GM19467 (cell line): ENCODE measurements around the gene ZFPM1.

ENCODE experiments used
- ATAC-seq: cut with Tn5 transposase; IDR thresholded peaks from one replicate; pipeline ENCODE4 v1.9.1; 2021; ENCODE audit warnings: mild to moderate bottlenecking, moderate library complexity; ENCODE audit not compliant: unreplicated experiment

ZFPM1 gene

DNA sequence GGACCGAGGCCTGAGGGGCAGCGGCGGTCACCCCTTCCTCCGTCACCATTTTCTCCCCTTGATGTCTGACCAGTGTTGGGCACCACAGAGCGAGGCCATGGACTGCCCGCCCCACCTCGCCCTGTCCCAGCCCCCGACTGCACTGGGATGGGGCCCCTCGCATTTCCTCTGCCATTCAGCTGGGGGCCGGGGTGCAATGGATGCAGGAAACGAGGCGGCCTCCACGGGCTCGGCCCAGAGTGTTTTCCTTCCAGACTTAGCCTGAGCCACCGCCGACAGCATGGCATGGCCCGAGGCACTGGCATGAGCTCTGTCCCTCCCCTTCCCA lies 72.5 kb downstream of the ZFPM1 start:
- no peak for ATAC-seq

DNA sequence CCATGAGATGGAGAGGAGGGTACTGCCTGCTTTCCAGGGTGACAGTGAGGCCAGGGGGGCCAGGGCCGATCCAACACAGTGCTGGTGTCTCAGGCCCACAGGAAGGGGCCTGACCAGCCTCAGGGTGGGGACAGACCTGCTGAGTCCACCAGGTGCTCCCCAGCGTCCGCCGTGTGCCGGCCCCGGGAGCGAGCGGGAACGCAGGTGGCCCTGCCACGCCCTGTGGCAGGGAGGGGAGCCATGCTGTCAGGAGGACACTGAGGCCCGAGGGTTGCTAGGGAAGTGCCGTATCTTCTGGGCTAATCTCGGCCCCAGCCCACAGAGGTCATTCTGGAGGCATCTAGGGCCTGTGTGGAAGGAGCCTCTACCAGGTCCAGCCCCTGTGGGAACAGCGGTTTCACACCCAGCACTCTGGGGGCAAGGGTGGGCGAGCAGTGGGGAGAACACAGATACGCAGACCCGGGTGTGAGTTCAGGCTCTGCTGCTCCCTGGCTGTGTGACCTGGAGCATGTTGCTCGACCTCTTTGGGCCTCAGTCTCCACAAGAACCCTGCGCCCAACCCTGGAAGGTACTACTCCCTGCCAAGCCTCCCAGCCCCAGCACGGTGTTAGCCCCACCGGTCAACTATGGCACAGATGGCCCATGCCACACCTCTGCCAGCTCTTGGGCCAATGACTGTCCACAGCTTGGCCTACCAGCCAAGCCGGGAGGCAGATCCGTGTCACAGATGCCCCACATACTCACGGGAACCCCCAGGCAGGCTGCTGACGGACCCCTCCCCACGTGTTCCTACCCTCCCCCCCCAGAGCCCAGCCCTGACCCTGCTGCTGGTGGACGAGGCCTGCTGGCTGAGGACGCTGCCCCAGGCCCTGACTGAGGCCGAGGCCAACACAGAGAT lies 73.2 kb downstream of the ZFPM1 start:
- no peak for ATAC-seq

DNA sequence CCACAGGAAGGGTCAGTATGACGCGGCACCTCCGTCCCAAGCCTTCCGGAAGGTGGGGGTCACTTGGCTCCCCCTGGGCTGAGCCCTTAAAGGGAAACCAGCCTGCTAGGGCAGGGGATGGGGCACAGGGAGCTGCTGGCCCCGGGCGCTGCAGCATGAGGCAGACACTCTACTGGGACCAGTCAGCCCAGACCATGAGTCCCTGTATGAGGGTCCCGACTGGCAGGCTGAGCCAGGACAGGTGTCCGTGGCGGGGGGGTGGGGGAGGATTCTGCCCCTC lies 73.8 kb downstream of the ZFPM1 start:
- no peak for ATAC-seq

DNA sequence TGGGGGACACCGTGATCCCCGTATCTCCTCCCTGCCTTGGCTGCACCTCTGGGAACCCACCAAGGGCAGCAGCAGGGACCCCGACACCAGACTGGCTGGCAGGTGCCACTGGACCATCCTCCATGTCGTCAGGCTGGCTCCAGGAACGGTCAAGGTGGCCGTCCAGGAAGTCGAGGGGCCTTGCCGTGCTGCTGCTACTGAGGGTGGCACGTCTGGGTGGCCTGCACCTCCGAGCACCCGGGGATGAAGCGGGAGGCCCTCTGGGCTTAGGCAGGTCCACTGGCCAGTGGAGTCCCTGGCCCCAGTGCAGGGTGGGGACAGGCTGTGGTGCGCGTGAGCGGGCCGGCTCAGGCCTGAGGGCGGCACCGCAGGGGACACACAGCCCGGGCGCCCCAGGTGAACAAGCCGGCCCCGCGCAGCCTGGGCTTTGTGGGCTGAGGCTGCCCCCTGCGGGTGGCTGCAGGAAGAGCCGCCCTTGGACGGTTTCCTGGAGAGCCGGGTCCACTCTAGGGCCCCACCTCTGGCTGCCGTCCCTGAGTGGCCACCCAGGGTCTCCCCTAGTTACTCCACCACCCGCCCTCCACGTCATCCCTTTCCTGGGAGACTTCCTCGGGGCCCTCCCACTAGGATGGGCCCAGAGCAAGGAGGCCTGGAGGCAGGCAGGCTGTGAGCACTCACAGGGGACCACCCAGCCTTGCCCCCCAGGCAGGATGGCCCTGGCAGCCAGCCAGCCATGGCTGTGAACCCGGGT lies 74.3 kb downstream of the ZFPM1 start:
- no peak for ATAC-seq

DNA sequence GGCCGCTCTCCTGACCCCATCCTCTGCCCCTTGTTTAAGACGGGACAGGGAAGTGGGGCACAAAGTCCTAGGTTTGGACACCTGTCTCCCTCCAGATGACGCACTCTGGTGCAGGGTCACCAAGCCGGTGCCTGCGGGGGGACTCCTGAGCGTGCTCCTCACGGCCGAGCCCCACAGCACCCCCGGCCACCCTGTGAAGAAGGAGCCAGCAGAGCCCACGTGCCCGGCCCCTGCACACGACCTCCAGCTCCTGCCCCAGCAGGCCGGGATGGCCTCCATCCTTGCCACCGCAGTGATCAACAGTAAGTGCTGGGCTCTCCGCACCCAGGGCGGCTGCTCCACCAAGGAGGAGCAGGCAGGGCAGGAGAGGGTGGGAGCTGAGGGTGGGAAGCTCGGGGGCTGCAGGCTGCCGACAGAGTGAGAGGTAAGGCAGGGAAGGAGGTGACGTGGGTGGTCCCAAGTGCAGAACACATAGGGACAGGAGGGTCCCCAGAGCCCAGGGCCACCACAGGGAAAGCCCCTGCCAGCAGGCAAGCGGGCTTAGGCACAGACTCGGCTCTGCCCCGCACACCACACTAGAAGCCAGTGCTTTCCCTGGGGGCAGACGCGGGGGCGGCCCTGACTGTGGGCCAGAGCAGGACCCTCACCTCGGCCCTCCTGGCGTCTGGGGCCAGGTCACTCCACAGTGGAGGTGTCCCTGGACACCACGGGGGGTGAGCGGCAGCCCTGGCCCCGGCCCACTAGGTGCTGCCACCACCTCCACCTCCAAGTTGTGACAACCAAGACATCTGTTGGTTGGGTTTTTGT lies 75.1 kb downstream of the ZFPM1 start:
- ATAC-seq = no peak

DNA sequence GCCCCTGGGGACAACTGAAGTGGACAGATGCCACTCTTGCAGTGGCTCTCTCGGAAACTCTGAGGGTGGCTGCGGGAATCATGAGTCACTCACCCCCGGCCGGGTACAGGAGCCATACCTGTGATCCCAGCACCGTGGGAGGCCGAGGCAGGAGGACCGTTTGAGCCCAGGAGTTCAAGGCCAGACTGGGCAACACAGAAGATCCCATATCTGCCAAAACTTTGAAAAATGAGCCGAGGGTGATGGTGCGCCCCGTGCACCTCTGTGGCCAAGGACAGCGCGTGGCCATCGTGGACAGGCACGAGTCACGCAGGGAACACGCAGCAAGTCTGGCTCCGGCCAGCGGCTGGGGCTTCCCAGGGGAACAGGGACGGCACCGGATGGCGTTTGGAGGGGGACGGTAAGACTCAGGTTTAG lies 75.8 kb downstream of the ZFPM1 start:
- ATAC-seq = no peak

DNA sequence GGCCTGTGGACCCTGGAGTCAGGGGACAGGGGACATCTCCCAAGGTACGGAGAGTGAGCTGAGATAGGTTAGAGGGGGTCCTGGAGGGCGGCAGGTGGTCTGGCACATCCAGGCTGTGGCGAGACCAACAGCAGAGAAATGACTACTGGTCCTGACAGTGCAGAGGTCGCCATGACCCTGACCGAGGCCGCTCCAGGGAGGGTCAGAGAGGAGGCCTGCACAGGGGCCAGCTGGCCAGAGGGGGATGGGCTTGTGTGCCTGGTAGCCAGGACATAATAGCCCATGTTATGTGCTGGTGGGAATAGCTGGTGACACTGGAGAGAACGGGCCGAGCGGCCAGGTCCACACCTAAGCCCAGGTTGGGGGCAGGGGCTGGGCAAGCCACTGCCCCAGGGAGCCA lies 76.5 kb downstream of the ZFPM1 start:
- no peak for ATAC-seq

DNA sequence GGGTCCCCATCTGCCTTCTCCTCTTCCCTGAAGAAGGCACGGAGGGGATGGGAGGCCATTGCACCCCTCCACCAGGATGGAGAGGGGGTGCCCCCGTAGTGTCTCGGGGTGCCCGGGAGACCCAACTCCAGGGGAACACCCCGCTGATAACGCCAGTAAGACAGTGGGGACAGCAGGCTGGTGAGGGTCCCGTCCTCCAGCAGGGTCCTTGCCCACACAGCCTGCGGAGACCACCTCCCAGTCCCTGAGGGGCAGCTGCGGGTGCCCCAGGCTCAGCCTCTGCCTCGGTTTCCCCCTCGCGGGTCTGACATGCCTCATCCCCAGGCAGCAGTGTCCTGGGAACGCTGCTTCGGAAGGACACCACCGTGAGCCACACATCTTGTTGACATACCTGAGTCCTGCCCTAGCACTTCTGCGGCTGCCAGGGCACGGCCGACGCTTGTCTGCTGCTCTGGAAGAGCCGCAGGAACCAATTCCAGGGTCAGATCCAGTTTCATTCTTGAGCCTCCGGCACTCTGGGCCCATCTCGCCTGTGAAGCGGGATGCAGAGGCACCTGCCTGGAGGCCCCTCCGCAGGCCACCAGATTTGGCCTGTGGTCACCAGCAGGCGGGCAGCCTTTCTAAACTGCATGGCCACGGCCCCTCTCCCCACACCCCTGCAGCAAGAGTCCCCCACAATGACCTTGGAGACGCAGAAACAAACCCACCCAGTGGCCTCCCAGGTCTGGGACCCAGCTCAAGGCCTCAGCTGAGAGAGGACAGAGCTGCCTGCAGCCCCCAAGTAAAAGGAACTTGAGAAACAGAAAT lies 77.2 kb downstream of the ZFPM1 start:
- no peak for ATAC-seq

DNA sequence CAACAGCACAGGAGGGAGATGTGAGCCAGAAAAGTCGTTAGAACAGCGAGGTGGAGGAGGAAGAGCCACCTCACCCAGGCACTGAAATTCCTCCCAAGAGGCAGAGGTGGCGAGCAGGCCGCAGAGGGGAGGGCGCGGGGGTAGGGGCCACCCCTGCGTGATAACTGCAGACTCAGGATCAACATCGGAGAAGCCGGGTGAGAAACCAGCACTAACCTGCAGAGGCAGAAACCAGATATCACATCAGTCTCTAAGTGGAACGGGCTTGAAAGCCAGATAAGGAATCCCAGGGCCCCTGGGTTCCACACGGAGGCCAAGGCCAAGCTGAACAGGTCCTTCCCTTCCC lies 77.8 kb downstream of the ZFPM1 start:
- no peak for ATAC-seq

DNA sequence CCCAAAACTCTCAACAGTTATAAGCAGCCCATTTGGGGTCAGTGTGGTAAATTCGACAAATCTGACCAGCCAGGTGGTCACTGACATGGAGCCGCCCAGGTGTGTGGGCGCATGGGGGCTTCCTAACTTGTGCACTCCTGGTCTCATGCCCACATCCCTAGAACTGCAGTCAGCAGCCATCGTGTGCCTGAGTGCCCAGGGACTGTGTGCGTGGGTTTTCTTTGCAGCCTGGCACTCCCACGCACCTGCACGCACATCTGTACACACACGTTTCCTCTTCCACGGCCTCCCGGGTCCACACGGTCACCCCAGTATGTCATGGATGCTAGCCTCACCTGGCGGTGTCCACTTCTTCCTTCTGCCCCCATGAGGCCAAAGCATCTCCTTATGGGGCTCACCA lies 78.3 kb downstream of the ZFPM1 start:
- ATAC-seq = no peak

DNA sequence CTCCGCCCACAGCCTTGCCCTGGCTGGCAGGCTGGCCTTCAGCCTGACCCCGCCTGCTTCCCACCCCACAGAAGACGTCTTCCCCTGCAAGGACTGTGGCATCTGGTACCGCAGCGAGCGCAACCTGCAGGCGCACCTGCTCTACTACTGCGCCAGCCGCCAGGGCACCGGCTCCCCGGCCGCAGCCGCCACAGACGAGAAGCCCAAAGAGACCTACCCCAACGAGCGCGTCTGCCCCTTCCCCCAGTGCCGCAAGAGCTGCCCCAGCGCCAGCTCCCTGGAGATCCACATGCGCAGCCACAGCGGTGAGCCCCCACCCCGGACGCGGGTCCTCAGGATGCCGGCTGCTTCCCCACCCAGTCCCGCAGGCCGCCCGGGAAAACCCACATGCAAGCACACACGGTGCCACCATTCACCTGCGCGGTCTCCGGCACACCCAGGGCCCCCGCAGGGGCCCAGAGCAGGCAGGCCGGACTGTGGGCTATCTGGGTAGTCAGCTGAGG lies 78.9 kb downstream of the ZFPM1 start:
- no peak for ATAC-seq

DNA sequence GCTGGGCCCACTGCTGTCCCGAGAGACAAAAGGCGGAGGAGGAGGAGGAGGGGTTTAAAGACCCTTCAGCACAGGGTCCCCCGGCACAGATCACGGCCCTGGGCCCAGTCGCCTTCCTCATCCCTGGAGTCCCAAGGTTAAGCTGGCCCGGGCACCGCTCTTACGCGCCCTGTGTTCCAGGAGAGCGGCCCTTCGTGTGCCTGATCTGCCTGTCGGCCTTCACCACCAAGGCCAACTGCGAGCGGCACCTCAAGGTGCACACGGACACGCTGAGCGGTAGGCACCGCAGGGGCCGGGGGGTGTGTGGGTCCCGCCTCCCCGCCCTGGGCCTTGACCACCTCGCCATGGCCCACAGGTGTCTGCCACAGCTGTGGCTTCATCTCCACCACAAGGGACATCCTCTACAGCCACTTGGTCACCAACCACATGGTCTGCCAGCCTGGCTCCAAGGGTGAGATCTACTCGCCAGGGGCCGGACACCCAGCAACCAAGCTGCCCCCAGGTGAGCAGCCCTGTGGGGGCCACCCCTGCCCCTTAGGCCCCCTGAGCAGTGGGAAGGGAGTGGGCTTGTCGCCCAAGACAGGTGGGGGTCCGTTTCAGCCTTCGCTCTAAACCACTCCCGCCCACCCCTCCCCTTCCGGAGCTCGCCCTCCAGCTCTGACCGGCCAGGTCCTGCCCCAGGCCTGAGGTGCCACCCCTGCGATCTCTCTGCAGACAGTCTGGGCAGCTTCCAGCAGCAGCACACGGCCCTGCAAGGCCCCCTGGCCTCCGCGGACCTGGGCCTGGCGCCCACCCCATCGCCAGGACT lies 79.6 kb downstream of the ZFPM1 start:
- ATAC-seq = no peak

DNA sequence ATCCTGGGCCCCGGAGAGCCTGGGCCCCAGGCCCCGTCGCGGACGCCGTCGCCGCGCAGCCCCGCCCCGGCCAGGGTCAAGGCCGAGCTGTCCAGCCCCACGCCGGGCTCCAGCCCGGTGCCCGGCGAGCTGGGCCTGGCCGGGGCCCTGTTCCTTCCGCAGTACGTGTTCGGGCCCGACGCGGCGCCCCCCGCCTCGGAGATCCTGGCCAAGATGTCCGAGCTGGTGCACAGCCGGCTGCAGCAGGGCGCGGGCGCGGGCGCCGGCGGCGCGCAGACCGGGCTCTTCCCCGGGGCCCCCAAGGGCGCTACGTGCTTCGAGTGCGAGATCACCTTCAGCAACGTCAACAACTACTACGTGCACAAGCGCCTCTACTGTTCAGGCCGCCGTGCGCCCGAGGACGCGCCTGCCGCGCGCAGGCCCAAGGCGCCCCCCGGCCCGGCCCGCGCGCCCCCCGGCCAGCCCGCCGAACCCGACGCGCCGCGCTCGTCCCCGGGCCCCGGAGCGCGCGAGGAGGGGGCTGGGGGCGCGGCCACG lies 80.4 kb downstream of the ZFPM1 start:
- no peak for ATAC-seq

DNA sequence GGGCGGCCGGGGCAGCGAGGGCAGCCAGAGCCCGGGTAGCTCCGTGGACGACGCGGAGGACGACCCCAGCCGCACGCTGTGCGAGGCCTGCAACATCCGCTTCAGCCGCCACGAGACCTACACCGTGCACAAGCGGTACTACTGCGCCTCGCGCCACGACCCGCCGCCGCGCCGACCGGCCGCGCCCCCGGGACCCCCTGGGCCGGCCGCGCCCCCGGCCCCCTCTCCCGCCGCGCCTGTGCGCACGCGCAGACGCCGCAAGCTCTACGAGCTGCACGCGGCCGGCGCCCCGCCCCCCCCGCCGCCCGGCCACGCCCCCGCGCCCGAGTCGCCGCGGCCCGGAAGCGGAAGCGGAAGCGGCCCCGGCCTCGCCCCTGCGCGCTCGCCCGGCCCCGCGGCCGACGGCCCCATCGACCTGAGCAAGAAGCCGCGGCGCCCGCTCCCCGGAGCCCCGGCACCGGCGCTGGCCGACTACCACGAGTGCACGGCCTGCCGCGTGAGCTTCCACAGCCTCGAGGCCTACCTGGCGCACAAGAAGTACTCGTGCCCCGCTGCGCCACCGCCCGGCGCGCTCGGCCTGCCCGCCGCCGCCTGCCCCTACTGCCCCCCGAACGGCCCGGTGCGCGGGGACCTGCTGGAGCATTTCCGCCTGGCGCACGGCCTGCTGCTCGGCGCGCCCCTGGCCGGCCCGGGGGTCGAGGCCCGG lies 81.0 kb downstream of the ZFPM1 start:
- ATAC-seq = peak; percentile 47

DNA sequence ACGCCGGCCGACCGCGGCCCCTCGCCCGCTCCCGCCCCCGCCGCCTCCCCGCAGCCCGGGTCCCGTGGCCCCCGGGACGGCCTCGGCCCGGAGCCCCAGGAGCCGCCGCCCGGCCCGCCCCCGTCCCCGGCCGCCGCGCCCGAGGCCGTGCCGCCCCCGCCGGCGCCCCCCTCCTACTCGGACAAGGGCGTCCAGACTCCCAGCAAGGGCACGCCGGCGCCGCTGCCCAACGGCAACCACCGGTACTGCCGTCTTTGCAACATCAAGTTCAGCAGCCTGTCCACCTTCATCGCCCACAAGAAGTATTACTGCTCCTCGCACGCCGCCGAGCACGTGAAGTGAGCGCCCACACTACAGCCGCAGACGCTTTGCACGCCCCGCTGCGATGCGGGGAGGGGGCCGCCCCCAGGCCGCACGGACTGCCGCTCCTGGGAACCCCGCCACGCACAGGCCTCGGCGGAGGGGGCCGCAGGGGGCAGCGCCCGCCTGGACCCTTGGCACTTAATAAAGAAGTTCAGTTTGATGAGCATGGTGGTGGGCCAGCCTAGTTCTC lies 81.6 kb downstream of the ZFPM1 start:
- peak; percentile 23 for ATAC-seq

DNA sequence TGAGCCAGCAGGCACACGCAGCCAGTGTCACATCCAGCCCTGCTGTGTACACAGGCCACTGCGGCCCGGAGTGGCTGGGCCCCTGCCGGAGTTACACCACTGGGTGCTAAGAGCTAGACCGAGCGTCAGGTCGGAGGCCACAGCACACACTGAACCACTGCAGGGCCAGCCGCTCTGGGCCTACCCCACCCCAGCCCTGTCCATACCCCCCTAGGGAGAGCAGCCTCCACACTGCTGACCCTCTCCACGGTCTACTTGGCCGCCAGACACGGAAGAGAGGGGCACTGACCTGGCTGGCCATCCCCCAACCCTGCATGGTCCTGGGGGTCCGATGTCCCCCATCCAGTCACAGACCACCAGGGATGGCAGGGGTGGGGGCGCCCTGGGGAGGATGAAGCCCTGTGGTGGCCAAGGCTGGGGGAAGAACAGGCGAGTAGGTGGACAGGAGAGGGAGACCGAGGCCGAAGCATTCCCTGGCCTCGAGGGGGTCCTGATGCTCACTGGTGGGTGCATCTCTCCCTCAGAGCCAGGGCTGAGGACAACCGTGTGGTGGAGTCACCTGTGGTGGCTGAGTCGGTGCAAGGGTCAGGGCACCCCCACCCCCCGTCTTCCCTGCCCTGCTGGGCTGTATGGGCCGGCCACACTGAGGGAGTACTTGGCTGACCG lies 82.2 kb downstream of the ZFPM1 start:
- ATAC-seq = no peak

DNA sequence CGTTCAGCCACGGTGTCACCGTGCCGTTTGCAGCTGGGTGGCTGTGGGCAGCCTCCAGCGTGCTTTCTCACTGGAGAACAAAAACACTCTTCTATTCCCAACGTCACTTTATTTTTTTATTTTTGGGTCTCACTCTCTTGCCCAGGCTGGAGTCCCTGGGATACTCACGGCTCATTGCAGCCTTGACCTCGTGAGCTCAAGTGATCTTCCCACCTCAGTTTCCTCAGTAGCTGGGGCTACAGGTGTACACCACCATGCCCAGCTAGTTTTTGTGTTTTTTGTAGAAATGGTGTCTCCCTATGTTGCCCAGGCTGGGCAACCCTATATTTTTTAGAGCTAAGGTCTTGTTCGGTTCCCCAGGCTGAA lies 82.8 kb downstream of the ZFPM1 start:
- ATAC-seq = no peak

DNA sequence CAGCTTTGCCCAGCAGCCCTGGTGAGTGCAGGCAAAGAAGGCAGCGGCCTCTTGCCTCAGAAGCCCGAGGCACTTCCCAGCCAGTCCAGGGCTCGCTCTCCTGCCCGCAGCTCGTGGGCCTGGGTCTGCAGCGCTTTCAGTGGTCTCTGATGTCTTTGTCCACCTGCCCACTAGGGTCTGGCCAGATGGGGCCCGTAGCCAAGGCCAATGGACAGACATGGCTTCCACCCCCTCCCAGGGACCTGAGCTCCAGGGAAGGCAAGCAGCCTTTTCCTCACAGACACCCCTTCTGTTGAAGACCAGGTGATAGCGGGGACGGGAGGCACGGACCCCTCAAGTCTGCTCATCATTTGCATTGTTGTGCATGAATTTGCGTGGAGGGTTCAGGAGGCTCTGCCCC lies 83.4 kb downstream of the ZFPM1 start:
- ATAC-seq = no peak
